A172 (cell line): ENCODE data around the gene BBIP1. TPM values are rescaled to one million over a fixed set of nuclear protein-coding genes. Genes with fewer than 3 reads are reported as not detected.

Experiments used
- DNase-seq: peaks from one replicate; pipeline ENCODE4 v3.0.0-alpha.2; 2015; ENCODE audit warnings: low spot score
- total RNA-seq: library from RNA; depleted of rRNA; stranded (reverse); fragments of >200 nt; shearing (Covaris generic); gene quantifications from 2 replicates; pipeline ENCODE4 v1.2.3, GENCODE V29; 2014; rRNA removed

The BBIP1 gene
- total RNA-seq, result 47.6 and 76.2 TPM in 2 replicates

- peak; percentile 100 for DNase-seq
Measured at GRCh38 chr10:110918643-110919348, at the start of gene BBIP1. Gene BBIP1 (minus strand): TSS chr10:110919180. CDS start chr10:110918157, 1,023 bp downstream.

- DNase-seq, result no peak
Measured at GRCh38 chr10:110967645-110968044, 48.7 kb upstream of the BBIP1 start.

- DNase-seq, result no peak
Measured at GRCh38 chr10:110967009-110967630, 48.1 kb upstream of the BBIP1 start.

- no peak for DNase-seq
Measured at GRCh38 chr10:110966146-110966545, 47.2 kb upstream of the BBIP1 start.

GRCh38 chr10:110965216-110965615 lies 46.2 kb upstream of the BBIP1 start:
- no peak for DNase-seq

- DNase-seq, result no peak
Measured at GRCh38 chr10:110964681-110965080, 45.7 kb upstream of the BBIP1 start.

- DNase-seq, result no peak
Measured at GRCh38 chr10:110963162-110963561, 44.2 kb upstream of the BBIP1 start.

- no peak for DNase-seq
Measured at GRCh38 chr10:110962443-110962842, 43.5 kb upstream of the BBIP1 start.

- no peak for DNase-seq
Measured at GRCh38 chr10:110960333-110960712, 41.3 kb upstream of the BBIP1 start.

- DNase-seq, result no peak
Measured at GRCh38 chr10:110959379-110960332, 40.7 kb upstream of the BBIP1 start.

GRCh38 chr10:110957606-110958005 lies 38.6 kb upstream of the BBIP1 start:
- DNase-seq, result no peak

GRCh38 chr10:110951381-110951780 lies 32.4 kb upstream of the BBIP1 start:
- no peak for DNase-seq

GRCh38 chr10:110947061-110947595 lies 28.1 kb upstream of the BBIP1 start:
- no peak for DNase-seq

GRCh38 chr10:110946496-110946895 lies 27.5 kb upstream of the BBIP1 start:
- DNase-seq, result no peak

- no peak for DNase-seq
Measured at GRCh38 chr10:110944792-110945396, 25.9 kb upstream of the BBIP1 start.

- no peak for DNase-seq
Measured at GRCh38 chr10:110939419-110939818, 20.4 kb upstream of the BBIP1 start.

GRCh38 chr10:110936757-110937156 lies 17.8 kb upstream of the BBIP1 start:
- DNase-seq, result no peak

GRCh38 chr10:110932505-110933180 lies 13.7 kb upstream of the BBIP1 start:
- no peak for DNase-seq

- no peak for DNase-seq
Measured at GRCh38 chr10:110931769-110932381, 12.9 kb upstream of the BBIP1 start.

GRCh38 chr10:110927461-110927860 lies 8.5 kb upstream of the BBIP1 start:
- DNase-seq, result no peak
